H4 (cell line): ENCODE measurements around the gene PRXL2B. TPM values are rescaled to one million over a fixed set of nuclear protein-coding genes. Genes with fewer than 3 reads are reported as not detected.

Source experiments
- DNase-seq: peaks from one replicate; pipeline ENCODE4 v3.0.0-alpha.2; 2015; ENCODE audit warnings: low spot score
- total RNA-seq: library from RNA; depleted of rRNA; stranded (reverse); fragments of >200 nt; shearing (Covaris generic); gene quantifications from 2 replicates; pipeline ENCODE4 v1.2.3, GENCODE V29; 2014; rRNA removed

Gene PRXL2B
- total RNA-seq, 1 experiment from 2014 or later, result 18.8 TPM

- DNase-seq, result no peak
Observed at GRCh38 chr1:2635361-2636010, 48.9 kb downstream of the PRXL2B start.

GRCh38 chr1:2636733-2637132 is 50.2 kb downstream of the PRXL2B start:
- peak; percentile 16 for DNase-seq

GRCh38 chr1:2637442-2638145 is 51.0 kb downstream of the PRXL2B start:
- DNase-seq, result no peak

- no peak for DNase-seq
Observed at GRCh38 chr1:2638466-2639115, 52.0 kb downstream of the PRXL2B start.

- DNase-seq, result no peak
Observed at GRCh38 chr1:2639203-2639602, 52.6 kb downstream of the PRXL2B start.

- no peak for DNase-seq
Observed at GRCh38 chr1:2639607-2640521, 53.3 kb downstream of the PRXL2B start.

- DNase-seq, result no peak
Observed at GRCh38 chr1:2640626-2641025, 54.0 kb downstream of the PRXL2B start.

Other genes starting within 250 kb of the PRXL2B start
- 5.4 and 6.3 TPM in 2 replicates for gene MORN1, start 195.2 kb upstream of the PRXL2B start, total RNA-seq
- gene RER1, start 194.9 kb upstream of the PRXL2B start, total RNA-seq, result 173 and 208 TPM in 2 replicates
- gene PEX10, start 174.2 kb upstream of the PRXL2B start, total RNA-seq, result 26.1 and 44.5 TPM in 2 replicates
- 0.02 TPM in 1 of 2 replicates, not detected in the other for gene PLCH2, start 110.5 kb upstream of the PRXL2B start, total RNA-seq
- gene PANK4, start 60.2 kb upstream of the PRXL2B start, total RNA-seq, result 10.9 and 12.5 TPM in 2 replicates
- gene HES5, start 56.5 kb upstream of the PRXL2B start, total RNA-seq, result not detected in 2 replicates
- gene TNFRSF14, start 30.4 kb upstream of the PRXL2B start, total RNA-seq, result 3.3 and 9.1 TPM in 2 replicates
- gene MMEL1, start 46.2 kb downstream of the PRXL2B start, total RNA-seq, result not detected in 2 replicates
- gene TTC34, start 214.9 kb downstream of the PRXL2B start, total RNA-seq, result 0.10 and 0.12 TPM in 2 replicates